Measurements from ENCODE around the gene GALM. TPM values are rescaled to one million over a fixed set of nuclear protein-coding genes. Genes with fewer than 3 reads are reported as not detected.

Gene GALM
- polyA plus RNA-seq, 1 donor (not counting 4 experiments of a cell fraction or from before 2014, with no cell fraction given): 1.2 TPM

DNA sequence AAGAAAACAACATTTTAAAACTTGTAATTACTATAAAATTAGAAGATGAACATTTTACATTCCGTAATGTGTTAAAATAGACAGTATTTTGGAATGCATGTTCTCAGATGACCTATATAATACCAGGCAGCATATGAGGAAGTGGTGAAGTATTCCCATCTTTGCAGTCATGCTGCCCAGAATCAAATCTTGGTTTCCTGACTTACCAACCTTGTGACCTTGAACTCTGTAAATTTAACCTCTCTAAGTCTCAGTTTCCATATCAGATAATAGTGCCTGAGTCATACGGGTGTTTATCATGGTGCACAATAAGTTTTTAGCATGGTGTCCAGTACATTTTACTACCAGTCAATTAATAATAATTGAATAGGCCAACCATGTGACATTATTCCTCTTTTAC is 7.3 kb upstream of the GALM start:
- Histone ChIP-seq H3K9ac (ENCODE audit: control insufficient read depth, extremely low read depth, insufficient read depth, low read length) (no peak overlapping the region), H4K20me1 (ENCODE audit: control insufficient read depth, extremely low read depth, insufficient read depth, low read length) (no peaks in the 10 kb centered on the region), H2AFZ (ENCODE audit: control insufficient read depth, low read length) (no peak overlapping the region), H3K4me1 (ENCODE audit: control insufficient read depth, extremely low read depth, insufficient read depth, low read length) (peaks cover 2% of the 10 kb centered on the region), H3K4me3 (ENCODE audit: control insufficient read depth in 2 of 3, extremely low read depth in 1 of 3, insufficient read depth in 2 of 3, low read depth in 1 of 3, low read length in 3 of 3) (no peak overlapping the region), H3K9me1 (ENCODE audit: control insufficient read depth, extremely low read depth, insufficient read depth, low read length) (no peaks in the 10 kb centered on the region), H3K79me2 (ENCODE audit: control insufficient read depth, insufficient read depth, low read length) (no peaks in the 10 kb centered on the region), H3K36me3 (ENCODE audit: control insufficient read depth in 2 of 2, extremely low read depth in 1 of 2, insufficient read depth in 2 of 2, low read length in 2 of 2) (no peaks in the 10 kb centered on the region), H3K4me2 (ENCODE audit: control insufficient read depth, extremely low read depth, insufficient read depth, low read depth, low read length) (no peak overlapping the region), H3K9me3 (ENCODE audit: control insufficient read depth, low read depth, low read length) (no peaks in the 10 kb centered on the region), H3K27ac (ENCODE audit: control insufficient read depth, insufficient read depth, low read length) (no peak overlapping the region), H3K27me3 (ENCODE audit: control insufficient read depth, extremely low read depth, insufficient read depth, low read length) (no peaks in the 10 kb centered on the region)
- FAIRE-seq (no peak), DNase-seq (ENCODE audit: low read depth, low spot score) (no peak)
- TF ChIP-seq EZH2 (IDR thresholded peaks at IDR 0.05; ENCODE audit: low read length): no peak
- TF ChIP-seq, protein P1, sequence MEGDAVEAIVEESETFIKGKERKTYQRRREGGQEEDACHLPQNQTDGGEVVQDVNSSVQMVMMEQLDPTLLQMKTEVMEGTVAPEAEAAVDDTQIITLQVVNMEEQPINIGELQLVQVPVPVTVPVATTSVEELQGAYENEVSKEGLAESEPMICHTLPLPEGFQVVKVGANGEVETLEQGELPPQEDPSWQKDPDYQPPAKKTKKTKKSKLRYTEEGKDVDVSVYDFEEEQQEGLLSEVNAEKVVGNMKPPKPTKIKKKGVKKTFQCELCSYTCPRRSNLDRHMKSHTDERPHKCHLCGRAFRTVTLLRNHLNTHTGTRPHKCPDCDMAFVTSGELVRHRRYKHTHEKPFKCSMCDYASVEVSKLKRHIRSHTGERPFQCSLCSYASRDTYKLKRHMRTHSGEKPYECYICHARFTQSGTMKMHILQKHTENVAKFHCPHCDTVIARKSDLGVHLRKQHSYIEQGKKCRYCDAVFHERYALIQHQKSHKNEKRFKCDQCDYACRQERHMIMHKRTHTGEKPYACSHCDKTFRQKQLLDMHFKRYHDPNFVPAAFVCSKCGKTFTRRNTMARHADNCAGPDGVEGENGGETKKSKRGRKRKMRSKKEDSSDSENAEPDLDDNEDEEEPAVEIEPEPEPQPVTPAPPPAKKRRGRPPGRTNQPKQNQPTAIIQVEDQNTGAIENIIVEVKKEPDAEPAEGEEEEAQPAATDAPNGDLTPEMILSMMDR (optimal IDR thresholded peaks at IDR 0.05 in 1 of 3, IDR thresholded peaks at IDR 0.05 in 1 of 3, conservative IDR thresholded peaks at IDR 0.05 in 1 of 3; ENCODE audit: extremely low read depth in 1 of 3, insufficient read depth in 2 of 3, low read length in 3 of 3): no peak
- dilution Hi-C loops (cut with MboI; ENCODE audit: extremely low pct_ligation_motif_present, low sequenced_read_pairs): no loop called here

DNA sequence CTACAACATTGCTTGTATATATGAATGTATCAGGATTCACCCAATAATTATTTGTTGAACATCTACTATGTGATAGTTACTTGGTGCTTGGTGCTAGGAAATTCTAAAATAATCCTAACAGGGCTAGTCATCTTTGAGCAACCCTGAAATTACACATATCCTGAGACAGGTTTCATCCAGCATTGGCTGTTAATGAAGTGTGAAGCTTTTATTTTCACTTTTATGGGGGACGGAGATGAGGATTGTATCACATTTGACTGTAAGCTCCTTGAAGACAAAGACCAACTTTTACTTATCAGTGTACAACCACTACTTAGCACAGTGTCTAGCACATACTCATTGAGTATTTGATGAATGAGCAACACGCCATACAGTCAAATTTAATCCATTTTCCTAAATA is 6.8 kb upstream of the GALM start:
- Histone ChIP-seq H3K9me3 (ENCODE audit: control insufficient read depth, low read depth, low read length) (no peaks in the 10 kb centered on the region), H3K36me3 (ENCODE audit: control insufficient read depth in 2 of 2, extremely low read depth in 1 of 2, insufficient read depth in 2 of 2, low read length in 2 of 2) (no peaks in the 10 kb centered on the region), H3K4me2 (ENCODE audit: control insufficient read depth, extremely low read depth, insufficient read depth, low read depth, low read length) (no peak overlapping the region), H3K79me2 (ENCODE audit: control insufficient read depth, insufficient read depth, low read length) (no peaks in the 10 kb centered on the region), H3K9me1 (ENCODE audit: control insufficient read depth, extremely low read depth, insufficient read depth, low read length) (no peaks in the 10 kb centered on the region), H3K27me3 (ENCODE audit: control insufficient read depth, extremely low read depth, insufficient read depth, low read length) (no peaks in the 10 kb centered on the region), H3K9ac (ENCODE audit: control insufficient read depth, extremely low read depth, insufficient read depth, low read length) (no peak overlapping the region), H4K20me1 (ENCODE audit: control insufficient read depth, extremely low read depth, insufficient read depth, low read length) (no peaks in the 10 kb centered on the region), H3K4me3 (ENCODE audit: control insufficient read depth in 2 of 3, extremely low read depth in 1 of 3, insufficient read depth in 2 of 3, low read depth in 1 of 3, low read length in 3 of 3) (no peak overlapping the region), H3K27ac (ENCODE audit: control insufficient read depth, insufficient read depth, low read length) (no peak overlapping the region), H3K4me1 (ENCODE audit: control insufficient read depth, extremely low read depth, insufficient read depth, low read length) (no peaks in the 10 kb centered on the region), H2AFZ (ENCODE audit: control insufficient read depth, low read length) (no peak overlapping the region)
- TF ChIP-seq EZH2 (IDR thresholded peaks at IDR 0.05; ENCODE audit: low read length): no peak
- FAIRE-seq (no peak), DNase-seq (ENCODE audit: low read depth, low spot score) (no peak)
- dilution Hi-C loops (cut with MboI; ENCODE audit: extremely low pct_ligation_motif_present, low sequenced_read_pairs): no loop called here

DNA sequence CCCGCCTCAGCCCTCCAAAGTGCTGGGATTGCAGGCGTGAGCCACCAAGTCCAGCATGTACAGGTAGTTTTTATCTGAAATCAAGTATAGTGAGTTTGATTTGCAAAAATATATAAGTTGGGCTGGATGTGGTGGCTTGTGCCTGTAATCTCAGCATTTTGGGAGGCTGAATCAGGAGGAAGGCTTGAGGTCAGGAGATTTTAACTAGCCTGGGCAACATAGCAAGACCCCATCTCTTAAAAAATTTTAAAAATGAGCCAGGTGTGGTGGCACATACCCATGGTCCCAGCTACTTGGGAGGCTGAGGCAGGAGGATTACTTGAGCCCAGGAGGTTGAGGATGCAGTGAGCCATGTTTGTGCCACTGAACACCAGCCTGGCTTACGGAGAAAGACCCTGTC is 5.6 kb upstream of the GALM start:
- no peak for FAIRE-seq
- H2AFZ ChIP-seq (ENCODE audit: control insufficient read depth, low read length): no peak overlapping the region
- TF ChIP-seq EZH2 (IDR thresholded peaks at IDR 0.05; ENCODE audit: low read length): no peak
- TF ChIP-seq, protein P1 (optimal IDR thresholded peaks at IDR 0.05 in 1 of 3, IDR thresholded peaks at IDR 0.05 in 1 of 3, conservative IDR thresholded peaks at IDR 0.05 in 1 of 3; ENCODE audit: extremely low read depth in 1 of 3, insufficient read depth in 2 of 3, low read length in 3 of 3): no peak

More for the DNA sequence above, 5.6 kb upstream of the GALM start:
- no peaks in the 10 kb centered on the region for H3K79me2 ChIP-seq (ENCODE audit: control insufficient read depth, insufficient read depth, low read length)
- no peaks in the 10 kb centered on the region for H3K4me1 ChIP-seq (ENCODE audit: control insufficient read depth, extremely low read depth, insufficient read depth, low read length)
- H3K27me3 ChIP-seq (ENCODE audit: control insufficient read depth, extremely low read depth, insufficient read depth, low read length): no peaks in the 10 kb centered on the region
- H3K9me3 ChIP-seq (ENCODE audit: control insufficient read depth, low read depth, low read length): no peaks in the 10 kb centered on the region
- H3K9ac ChIP-seq (ENCODE audit: control insufficient read depth, extremely low read depth, insufficient read depth, low read length): no peak overlapping the region
- no peaks in the 10 kb centered on the region for H4K20me1 ChIP-seq (ENCODE audit: control insufficient read depth, extremely low read depth, insufficient read depth, low read length)
- H3K4me3 ChIP-seq (ENCODE audit: control insufficient read depth in 2 of 3, extremely low read depth in 1 of 3, insufficient read depth in 2 of 3, low read depth in 1 of 3, low read length in 3 of 3): no peak overlapping the region
- dilution Hi-C loops (cut with MboI; ENCODE audit: extremely low pct_ligation_motif_present, low sequenced_read_pairs): no loop called here
- no peaks in the 10 kb centered on the region for H3K9me1 ChIP-seq (ENCODE audit: control insufficient read depth, extremely low read depth, insufficient read depth, low read length)
- no peaks in the 10 kb centered on the region for H3K36me3 ChIP-seq (ENCODE audit: control insufficient read depth in 2 of 2, extremely low read depth in 1 of 2, insufficient read depth in 2 of 2, low read length in 2 of 2)
- no peak overlapping the region for H3K27ac ChIP-seq (ENCODE audit: control insufficient read depth, insufficient read depth, low read length)
- H3K4me2 ChIP-seq (ENCODE audit: control insufficient read depth, extremely low read depth, insufficient read depth, low read depth, low read length): no peak overlapping the region
- no peak for DNase-seq (ENCODE audit: low read depth, low spot score)
